K562 (cell line): Measurements from ENCODE around the gene NR2C2AP. TPM values are rescaled to one million over a fixed set of nuclear protein-coding genes. Genes with fewer than 3 reads are reported as not detected.

Experiments used
- ATAC-seq: fragments of 200-7000 bp; cut with Tn5 transposase; 3 replicates; pipeline ENCODE4 v1.9.1; 2020; ENCODE audit warnings: moderate library complexity
- BruUV-seq: library from RNA; stranded (reverse); fragments of 400-500 nt; replicated peaks from 2 replicates; lab custom pipeline; 2021; lab: Mats Ljungman, UMichigan
- CTCF ChIA-PET: fragments of 300-600 bp; formaldehyde crosslinking; extraction: SDS; loops from one replicate; lab custom pipeline; 2021; ENCODE audit warnings: low intra/inter-chr PET ratio; lab: Yijun Ruan, JAX
- POLR2A ChIA-PET: fragments of 300-600, 350-650 bp; sonication (Branson Sonifier 250); formaldehyde crosslinking; extraction: SDS; loops from one replicate; lab custom pipeline; 2021; ENCODE audit warnings: antibody characterized with exemption, inconsistent platforms; lab: Yijun Ruan, JAX
- DNase-seq, 4 experiments: peaks; one replicate each; pipeline versions ENCODE4 v3.0.0 to v3.0.0-alpha.2; 2011 to 2018; ENCODE audit warnings: low spot score in 3 of 4, mixed read lengths in 3 of 4; ENCODE audit errors: extremely low read depth in 1 of 4
- FAIRE-seq: peaks from 2 replicates; lab custom pipeline; 2011; peaks lifted over from hg19 to GRCh38; lab: Jason Lieb, UNC
- H2AFZ ChIP-seq: 2 replicates; pipeline ENCODE4 v1.6.0; 2011; ENCODE audit warnings: low read depth, low read length, control low read depth, inconsistent platforms
- H3K27ac ChIP-seq: fragments of 200-600 bp; 3 replicates; pipeline ENCODE4 v1.8.0; 2011; ENCODE audit warnings: low read depth, mild to moderate bottlenecking, control low read depth, inconsistent platforms, low read length, moderate library complexity, mixed read lengths; ENCODE audit errors: extremely low read depth
- H3K27me3 ChIP-seq, 2 experiments: fragments of 300-600 bp in 1 of 2; 2 replicates in 1 of 2; 3 replicates in 1 of 2; pipeline versions ENCODE4 v1.6.0 to v1.8.0; 2011; ENCODE audit warnings: inconsistent platforms in 2 of 2, low read length in 2 of 2, mild to moderate bottlenecking in 1 of 2, mixed read lengths in 1 of 2, moderate library complexity in 1 of 2; ENCODE audit not compliant: control insufficient read depth in 2 of 2, insufficient read depth in 2 of 2
- H3K36me3 ChIP-seq: fragments of 300-600 bp; 3 replicates; pipeline ENCODE4 v1.8.0; 2011; ENCODE audit warnings: mild to moderate bottlenecking, low read length, inconsistent platforms; ENCODE audit not compliant: control insufficient read depth, insufficient read depth
- H3K4me1 ChIP-seq, 2 experiments: fragments of 200-600 bp in 1 of 2; replicated peaks in 1 of 2; 2 replicates in 1 of 2; 3 replicates in 1 of 2; pipeline versions ENCODE4 v1.5.1 to v1.8.0; 2011; ENCODE audit warnings: inconsistent platforms in 2 of 2, low read length in 2 of 2, mild to moderate bottlenecking in 1 of 2, mixed read lengths in 1 of 2, moderate library complexity in 1 of 2; ENCODE audit not compliant: control insufficient read depth in 2 of 2, insufficient read depth in 2 of 2
- H3K4me2 ChIP-seq: 2 replicates; pipeline ENCODE4 v1.6.1; 2011; ENCODE audit warnings: low read length, control low read depth, inconsistent platforms, mixed read lengths; ENCODE audit not compliant: insufficient read depth
- H3K4me3 ChIP-seq: fragments of 200-600 bp; sonication (generic), shearing (Covaris generic); 2 replicates; pipeline ENCODE4 v1.5.1; 2016; ENCODE audit warnings: control low read depth, inconsistent platforms
- H3K79me2 ChIP-seq: fragments of 200-600 bp; 3 replicates; pipeline ENCODE4 v1.8.0; 2011; ENCODE audit warnings: low read length, inconsistent platforms; ENCODE audit not compliant: control insufficient read depth, insufficient read depth
- H3K9ac ChIP-seq, 2 experiments: 2 replicates each; pipeline versions ENCODE4 v1.6.0 to v1.6.1; 2011; ENCODE audit warnings: low read depth in 2 of 2, low read length in 2 of 2, control low read depth in 1 of 2, inconsistent platforms in 1 of 2, mild to moderate bottlenecking in 1 of 2, mixed read lengths in 1 of 2; ENCODE audit not compliant: insufficient read depth in 1 of 2
- H3K9me1 ChIP-seq: one replicate; pipeline ENCODE4 v1.6.0; 2011; ENCODE audit warnings: inconsistent platforms, mild to moderate bottlenecking, low read length, moderate library complexity; ENCODE audit not compliant: control insufficient read depth, insufficient read depth
- H3K9me3 ChIP-seq: replicated peaks from 2 replicates; pipeline ENCODE4 v1.5.1; 2011; ENCODE audit warnings: low read depth, low read length, inconsistent platforms; ENCODE audit not compliant: control insufficient read depth, insufficient read depth
- H4K20me1 ChIP-seq: replicated peaks from 2 replicates; pipeline ENCODE4 v1.6.1; 2011; ENCODE audit warnings: low read length, inconsistent platforms, mixed read lengths; ENCODE audit not compliant: control insufficient read depth, insufficient read depth
- FOXK1 ChIP-seq: sonication (generic); formaldehyde crosslinking; IDR thresholded peaks from 2 replicates; pipeline ENCODE4 v1.8.0; 2022; ENCODE audit warnings: missing genetic modification reagents, mild to moderate bottlenecking, borderline replicate concordance
- GABPB2 ChIP-seq: fragments of 250-450 bp; sonication (Bioruptor Pico); conservative IDR thresholded peaks from 2 replicates; pipeline ENCODE4 v1.5.1; 2021; ENCODE audit warnings: mild to moderate bottlenecking
- RREB1 ChIP-seq: fragments of 250-450 bp; sonication (Bioruptor Pico); IDR thresholded peaks from 2 replicates; pipeline ENCODE4 v1.4.0; 2020
- ZBTB12 ChIP-seq: fragments of 250-450 bp; sonication (Bioruptor Pico); IDR thresholded peaks from 2 replicates; pipeline ENCODE4 v1.4.0; 2020
- ZNF766 ChIP-seq: fragments of 200-800 bp; sonication (Bioruptor generic); conservative IDR thresholded peaks from 2 replicates; pipeline ENCODE4 v1.6.1; 2016; ENCODE audit warnings: missing genetic modification characterization, missing compliant biosample characterization
- WGBS: fragments of 100-300 bp; shearing (Covaris generic); methylation state at CpG from one replicate; pipeline ENCODE4 v1.1.6; 2016; ENCODE audit warnings: low coverage, mixed read lengths; ENCODE audit not compliant: insufficient coverage; ENCODE audit errors: missing lambda C conversion rate; 5-methylcytosine and 5-hydroxymethylcytosine counted together
- in situ Hi-C: fragments of 300-500 bp; cut with MboI; formaldehyde crosslinking; loops from 4 replicates; pipeline ENCODE4 v1.15.0; 2018; ENCODE audit warnings: inconsistent platforms, mixed read lengths
- intact Hi-C: fragments of 100-400 bp; cut with micrococcal nuclease; formaldehyde crosslinking; loops from 2 replicates; pipeline ENCODE4 v1.14.2; 2022
- polyA plus RNA-seq, 8 experiments: library from polyadenylated mRNA; depleted of rRNA in 4 of 8; stranded (reverse) in 5 of 8; unstranded in 3 of 8; fragments of >200 nt; fragmentation: Nextera tagmentation in 2 of 8; fragmentation: Illumina TruSeq in 1 of 8; extraction: Ambion mirVana in 2 of 8; extraction: Trizol in 1 of 8; gene quantifications; 2 replicates each; pipeline versions ENCODE4 v1.2.1 to v1.2.3, GENCODE V29; 2011 to 2014; ENCODE audit warnings: inconsistent platforms in 1 of 8, missing spikeins in 1 of 8
- total RNA-seq, 7 experiments: library from RNA; depleted of rRNA in 6 of 7; stranded (reverse); fragments of >200 nt in 6 of 7; fragmentation: Illumina TruSeq in 2 of 7; extraction: Trizol in 2 of 7; gene quantifications; 2 replicates each; pipeline versions ENCODE4 v1.2.1 to v1.2.3, GENCODE V29; 2011 to 2021; ENCODE audit warnings: low replicate concordance in 1 of 7
- TF ChIP-seq, protein P1 (sequence below), 3 experiments: fragments of 200-800 bp in 1 of 3; fragments of 250-450 bp in 1 of 3; fragments of 450-650 bp in 1 of 3; sonication (Bioruptor Pico) in 1 of 3; sonication (Bioruptor generic) in 1 of 3; formaldehyde crosslinking in 1 of 3; IDR thresholded peaks; 2 replicates each; pipeline versions ENCODE4 v1.6.1 to v1.8.0; 2016 to 2022; ENCODE audit warnings: mild to moderate bottlenecking in 2 of 3, missing genetic modification characterization in 2 of 3, missing compliant biosample characterization in 1 of 3, moderate library complexity in 1 of 3
- TF ChIP-seq, protein P2 (sequence below): sonication (generic); formaldehyde crosslinking; IDR thresholded peaks from 2 replicates; pipeline ENCODE4 v1.8.1; 2023; ENCODE audit warnings: mild to moderate bottlenecking, missing genetic modification reagents

Gene NR2C2AP
- total and polyA plus RNA-seq, 9 of the 15 experiments (the other 6 are each of a cell fraction or from before 2014, with no cell fraction given), result 23.7 to 77.4 (median 32.4) TPM

DNA sequence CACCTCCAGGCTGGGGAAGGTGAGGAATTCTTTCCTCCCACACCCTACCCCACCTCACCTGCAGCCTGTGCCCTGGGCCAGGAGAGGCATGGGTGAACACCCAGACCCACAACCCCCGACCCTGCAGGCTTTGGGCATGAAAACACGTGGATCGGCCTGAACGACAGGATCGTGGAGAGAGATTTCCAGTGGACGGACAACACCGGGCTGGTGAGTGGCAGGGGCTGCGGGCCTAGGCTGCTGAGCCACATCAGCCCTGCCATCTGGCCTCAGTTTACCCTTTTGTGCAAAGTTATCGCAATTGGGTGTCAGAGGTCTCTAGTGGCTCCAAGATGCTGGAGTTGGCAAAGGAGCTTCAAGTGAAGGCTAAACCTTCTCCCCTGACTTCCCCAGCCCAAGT lies 37.3 kb upstream of the NR2C2AP start:
- Histone ChIP-seq H3K9ac (peak overlapping the region in 1 of 2 experiments; percentile 68; a peak in 2 of 4 replicates), H4K20me1 (no peaks in the 10 kb centered on the region), H3K27me3 (peaks cover 7 to 21% of the 10 kb centered on the region in 2 experiments; a peak in 3 of 5 replicates), H3K9me3 (no peaks in the 10 kb centered on the region), H3K4me1 (peaks cover 0 to 4% of the 10 kb centered on the region in 2 experiments; a peak in 2 of 5 replicates), H3K9me1 (no peaks in the 10 kb centered on the region), H3K36me3 (no peaks in the 10 kb centered on the region), H2AFZ (no peak overlapping the region), H3K27ac (no peak overlapping the region), H3K4me3 (no peak overlapping the region), H3K79me2 (no peaks in the 10 kb centered on the region), H3K4me2 (no peak overlapping the region)
- CTCF ChIA-PET, result no interaction called here
- WGBS, result 10% methylated on average over 9 of the region's 9 CpGs
- intact Hi-C loops, result no loop called here
- in situ Hi-C loops, result no loop called here
- POLR2A ChIA-PET, result interaction anchor here (0.9 kb wide), 1 partner anchor 12 kb away, joined by 3 read pairs; no protein-coding TSS in a partner anchor
- no TSS peak for BruUV-seq
- no peak for ATAC-seq
- no peak for DNase-seq
- FAIRE-seq, result no peak
- TF ChIP-seq ZNF766 (CRISPR knock-in tag) (no peak), ZBTB12 (CRISPR knock-in tag) (no peak), FOXK1 (no peak), RREB1 (CRISPR knock-in tag) (no peak), GABPB2 (CRISPR knock-in tag) (no peak)
- TF ChIP-seq, protein P1, sequence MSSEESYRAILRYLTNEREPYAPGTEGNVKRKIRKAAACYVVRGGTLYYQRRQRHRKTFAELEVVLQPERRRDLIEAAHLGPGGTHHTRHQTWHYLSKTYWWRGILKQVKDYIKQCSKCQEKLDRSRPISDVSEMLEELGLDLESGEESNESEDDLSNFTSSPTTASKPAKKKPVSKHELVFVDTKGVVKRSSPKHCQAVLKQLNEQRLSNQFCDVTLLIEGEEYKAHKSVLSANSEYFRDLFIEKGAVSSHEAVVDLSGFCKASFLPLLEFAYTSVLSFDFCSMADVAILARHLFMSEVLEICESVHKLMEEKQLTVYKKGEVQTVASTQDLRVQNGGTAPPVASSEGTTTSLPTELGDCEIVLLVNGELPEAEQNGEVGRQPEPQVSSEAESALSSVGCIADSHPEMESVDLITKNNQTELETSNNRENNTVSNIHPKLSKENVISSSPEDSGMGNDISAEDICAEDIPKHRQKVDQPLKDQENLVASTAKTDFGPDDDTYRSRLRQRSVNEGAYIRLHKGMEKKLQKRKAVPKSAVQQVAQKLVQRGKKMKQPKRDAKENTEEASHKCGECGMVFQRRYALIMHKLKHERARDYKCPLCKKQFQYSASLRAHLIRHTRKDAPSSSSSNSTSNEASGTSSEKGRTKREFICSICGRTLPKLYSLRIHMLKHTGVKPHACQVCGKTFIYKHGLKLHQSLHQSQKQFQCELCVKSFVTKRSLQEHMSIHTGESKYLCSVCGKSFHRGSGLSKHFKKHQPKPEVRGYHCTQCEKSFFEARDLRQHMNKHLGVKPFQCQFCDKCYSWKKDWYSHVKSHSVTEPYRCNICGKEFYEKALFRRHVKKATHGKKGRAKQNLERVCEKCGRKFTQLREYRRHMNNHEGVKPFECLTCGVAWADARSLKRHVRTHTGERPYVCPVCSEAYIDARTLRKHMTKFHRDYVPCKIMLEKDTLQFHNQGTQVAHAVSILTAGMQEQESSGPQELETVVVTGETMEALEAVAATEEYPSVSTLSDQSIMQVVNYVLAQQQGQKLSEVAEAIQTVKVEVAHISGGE (CRISPR knock-in tag; IDR thresholded peaks at IDR 0.05), result no peak
- TF ChIP-seq, protein P2, sequence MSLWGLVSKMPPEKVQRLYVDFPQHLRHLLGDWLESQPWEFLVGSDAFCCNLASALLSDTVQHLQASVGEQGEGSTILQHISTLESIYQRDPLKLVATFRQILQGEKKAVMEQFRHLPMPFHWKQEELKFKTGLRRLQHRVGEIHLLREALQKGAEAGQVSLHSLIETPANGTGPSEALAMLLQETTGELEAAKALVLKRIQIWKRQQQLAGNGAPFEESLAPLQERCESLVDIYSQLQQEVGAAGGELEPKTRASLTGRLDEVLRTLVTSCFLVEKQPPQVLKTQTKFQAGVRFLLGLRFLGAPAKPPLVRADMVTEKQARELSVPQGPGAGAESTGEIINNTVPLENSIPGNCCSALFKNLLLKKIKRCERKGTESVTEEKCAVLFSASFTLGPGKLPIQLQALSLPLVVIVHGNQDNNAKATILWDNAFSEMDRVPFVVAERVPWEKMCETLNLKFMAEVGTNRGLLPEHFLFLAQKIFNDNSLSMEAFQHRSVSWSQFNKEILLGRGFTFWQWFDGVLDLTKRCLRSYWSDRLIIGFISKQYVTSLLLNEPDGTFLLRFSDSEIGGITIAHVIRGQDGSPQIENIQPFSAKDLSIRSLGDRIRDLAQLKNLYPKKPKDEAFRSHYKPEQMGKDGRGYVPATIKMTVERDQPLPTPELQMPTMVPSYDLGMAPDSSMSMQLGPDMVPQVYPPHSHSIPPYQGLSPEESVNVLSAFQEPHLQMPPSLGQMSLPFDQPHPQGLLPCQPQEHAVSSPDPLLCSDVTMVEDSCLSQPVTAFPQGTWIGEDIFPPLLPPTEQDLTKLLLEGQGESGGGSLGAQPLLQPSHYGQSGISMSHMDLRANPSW (CRISPR knock-in tag), result no peak
